ENCODE measurements around the gene PTPRC.

Gene PTPRC

GRCh38 chr1:198683449-198683848 lies 44.6 kb downstream of the PTPRC start:
- Histone ChIP-seq H3K9ac (ENCODE audit: low read length) (no peak overlapping the region), H3K23ac (ENCODE audit: low read length) (no peak overlapping the region), H3K27ac (ENCODE audit: low read depth, low read length) (no peak overlapping the region), H3K4me2 (ENCODE audit: low read length) (no peak overlapping the region), H3K18ac (ENCODE audit: low read length) (no peak overlapping the region), H2AK5ac (ENCODE audit: low read length) (no peak overlapping the region), H3K79me2 (ENCODE audit: control insufficient read depth, insufficient read depth, low read length) (no peaks in the 10 kb centered on the region), H3K79me1 (ENCODE audit: low read length) (no peaks in the 10 kb centered on the region), H3K4me1 (ENCODE audit: control insufficient read depth, low read depth, low read length) (no peaks in the 10 kb centered on the region), H4K5ac (ENCODE audit: low read length) (no peak overlapping the region), H3K4ac (ENCODE audit: low read depth, low read length) (no peak overlapping the region), H2BK15ac (replicated peaks; ENCODE audit: low read depth) (no peak overlapping the region), H3K56ac (ENCODE audit: low read length) (no peak overlapping the region), H4K8ac (ENCODE audit: low read depth, low read length) (no peak overlapping the region), H3K27me3 (ENCODE audit: insufficient read depth, low read length, poor library complexity) (no peaks in the 10 kb centered on the region), H3K36me3 (ENCODE audit: control insufficient read depth, insufficient read depth, low read length) (no peaks in the 10 kb centered on the region), H2BK120ac (ENCODE audit: low read depth, low read length) (no peak overlapping the region), H2BK5ac (ENCODE audit: low read length) (no peak overlapping the region), H3K4me3 (ENCODE audit: low read length) (no peak overlapping the region)
- no peak for DNase-seq
- no CpG with 5 or more reads among the region's 2 CpGs for WGBS (ENCODE audit: extremely low coverage, insufficient coverage, low lambda C conversion rate)

GRCh38 chr1:198686069-198686728 lies 47.4 kb downstream of the PTPRC start:
- Histone ChIP-seq H3K27ac (ENCODE audit: low read depth, low read length) (no peak overlapping the region), H3K23ac (ENCODE audit: low read length) (no peak overlapping the region), H3K4me1 (ENCODE audit: control insufficient read depth, low read depth, low read length) (no peaks in the 10 kb centered on the region), H2BK120ac (ENCODE audit: low read depth, low read length) (no peak overlapping the region), H3K79me2 (ENCODE audit: control insufficient read depth, insufficient read depth, low read length) (no peaks in the 10 kb centered on the region), H3K27me3 (ENCODE audit: insufficient read depth, low read length, poor library complexity) (no peaks in the 10 kb centered on the region), H3K4ac (ENCODE audit: low read depth, low read length) (no peak overlapping the region), H3K56ac (ENCODE audit: low read length) (no peak overlapping the region), H2AK5ac (ENCODE audit: low read length) (no peak overlapping the region), H3K79me1 (ENCODE audit: low read length) (no peaks in the 10 kb centered on the region), H3K9ac (ENCODE audit: low read length) (no peak overlapping the region), H3K4me3 (ENCODE audit: low read length) (no peak overlapping the region), H4K8ac (ENCODE audit: low read depth, low read length) (no peak overlapping the region), H2BK5ac (ENCODE audit: low read length) (no peak overlapping the region), H3K18ac (ENCODE audit: low read length) (no peak overlapping the region), H3K36me3 (ENCODE audit: control insufficient read depth, insufficient read depth, low read length) (no peaks in the 10 kb centered on the region), H4K5ac (ENCODE audit: low read length) (no peak overlapping the region), H2BK15ac (replicated peaks; ENCODE audit: low read depth) (no peak overlapping the region), H3K4me2 (ENCODE audit: low read length) (no peak overlapping the region)
- DNase-seq, result peak; percentile 30

DNA sequence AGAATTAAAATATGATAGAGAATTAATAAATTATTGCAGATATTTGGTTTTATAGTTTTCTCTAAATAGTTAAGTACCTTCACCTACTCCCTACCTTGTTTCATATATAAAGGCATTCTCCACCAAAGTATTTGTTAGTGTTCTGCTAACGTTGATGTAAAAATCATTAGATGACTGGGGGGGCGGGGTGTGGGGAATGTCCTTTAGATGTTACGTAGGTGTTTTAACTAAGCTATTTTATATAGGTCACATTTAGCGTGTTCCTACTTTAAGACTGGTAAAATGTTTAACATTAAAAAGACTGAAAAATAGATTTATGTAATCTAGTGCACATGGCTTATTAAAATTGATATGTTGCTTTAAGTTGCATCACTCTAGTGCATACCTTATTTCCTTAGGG lies 48.6 kb downstream of the PTPRC start:
- H2BK5ac ChIP-seq (ENCODE audit: low read length), result no peak overlapping the region
- no peak overlapping the region for H3K9ac ChIP-seq (ENCODE audit: low read length)
- H4K8ac ChIP-seq (ENCODE audit: low read depth, low read length), result no peak overlapping the region
- H3K4me1 ChIP-seq (ENCODE audit: control insufficient read depth, low read depth, low read length), result no peaks in the 10 kb centered on the region
- H3K79me1 ChIP-seq (ENCODE audit: low read length), result no peaks in the 10 kb centered on the region
- H3K36me3 ChIP-seq (ENCODE audit: control insufficient read depth, insufficient read depth, low read length), result no peaks in the 10 kb centered on the region
- H3K27ac ChIP-seq (ENCODE audit: low read depth, low read length), result no peak overlapping the region
- no CpG with 5 or more reads among the region's 4 CpGs for WGBS (ENCODE audit: extremely low coverage, insufficient coverage, low lambda C conversion rate)
- no peak overlapping the region for H3K56ac ChIP-seq (ENCODE audit: low read length)
- H3K18ac ChIP-seq (ENCODE audit: low read length), result no peak overlapping the region
- H3K27me3 ChIP-seq (ENCODE audit: insufficient read depth, low read length, poor library complexity), result no peaks in the 10 kb centered on the region
- H3K4ac ChIP-seq (ENCODE audit: low read depth, low read length), result no peak overlapping the region
- no peak overlapping the region for H2BK120ac ChIP-seq (ENCODE audit: low read depth, low read length)
- H2AK5ac ChIP-seq (ENCODE audit: low read length), result no peak overlapping the region
- no peak overlapping the region for H3K23ac ChIP-seq (ENCODE audit: low read length)
- H2BK15ac ChIP-seq (replicated peaks; ENCODE audit: low read depth), result no peak overlapping the region
- H3K4me3 ChIP-seq (ENCODE audit: low read length), result no peak overlapping the region
- no peaks in the 10 kb centered on the region for H3K79me2 ChIP-seq (ENCODE audit: control insufficient read depth, insufficient read depth, low read length)
- no peak for DNase-seq
- no peak overlapping the region for H4K5ac ChIP-seq (ENCODE audit: low read length)
- H3K4me2 ChIP-seq (ENCODE audit: low read length), result no peak overlapping the region

- Histone ChIP-seq H2BK15ac (replicated peaks; ENCODE audit: low read depth) (no peak overlapping the region), H4K8ac (ENCODE audit: low read depth, low read length) (no peak overlapping the region), H2AK5ac (ENCODE audit: low read length) (no peak overlapping the region), H3K36me3 (ENCODE audit: control insufficient read depth, insufficient read depth, low read length) (no peaks in the 10 kb centered on the region), H3K4me2 (ENCODE audit: low read length) (no peak overlapping the region), H3K27ac (ENCODE audit: low read depth, low read length) (no peak overlapping the region), H3K4me3 (ENCODE audit: low read length) (no peak overlapping the region), H3K23ac (ENCODE audit: low read length) (no peak overlapping the region), H3K27me3 (ENCODE audit: insufficient read depth, low read length, poor library complexity) (no peaks in the 10 kb centered on the region), H3K18ac (ENCODE audit: low read length) (no peak overlapping the region), H2BK120ac (ENCODE audit: low read depth, low read length) (no peak overlapping the region), H3K4me1 (ENCODE audit: control insufficient read depth, low read depth, low read length) (no peaks in the 10 kb centered on the region), H3K79me2 (ENCODE audit: control insufficient read depth, insufficient read depth, low read length) (no peaks in the 10 kb centered on the region), H3K56ac (ENCODE audit: low read length) (no peak overlapping the region), H3K9ac (ENCODE audit: low read length) (no peak overlapping the region), H2BK5ac (ENCODE audit: low read length) (no peak overlapping the region), H3K79me1 (ENCODE audit: low read length) (no peaks in the 10 kb centered on the region), H4K5ac (ENCODE audit: low read length) (no peak overlapping the region), H3K4ac (ENCODE audit: low read depth, low read length) (no peak overlapping the region)
- no CpG with 5 or more reads among the region's 1 CpG for WGBS (ENCODE audit: extremely low coverage, insufficient coverage, low lambda C conversion rate)
- no peak for DNase-seq
Measured at GRCh38 chr1:198691063-198691462, 52.2 kb downstream of the PTPRC start.

DNA sequence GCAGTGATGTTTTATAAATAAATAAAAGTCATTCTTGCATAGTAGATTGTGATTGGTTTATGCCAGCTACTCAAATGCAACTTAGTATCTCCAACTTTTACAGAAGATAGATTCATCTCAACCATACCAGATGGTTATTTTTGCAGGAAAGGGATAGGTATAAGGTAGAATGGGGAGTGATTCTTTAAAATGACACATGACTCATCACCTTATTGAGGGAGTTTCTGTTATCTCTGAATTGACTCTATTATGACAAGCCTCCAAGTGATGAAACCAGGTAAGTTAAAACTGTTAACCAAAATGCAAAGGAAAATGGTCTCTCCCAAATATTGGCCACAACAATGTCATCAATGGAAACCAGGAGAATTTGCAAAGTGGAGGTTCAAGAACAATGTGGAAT lies 54.5 kb downstream of the PTPRC start:
- Histone ChIP-seq H3K27ac (ENCODE audit: low read depth, low read length) (no peak overlapping the region), H2BK15ac (replicated peaks; ENCODE audit: low read depth) (no peak overlapping the region), H2BK5ac (ENCODE audit: low read length) (no peak overlapping the region), H3K4me3 (ENCODE audit: low read length) (no peak overlapping the region), H3K36me3 (ENCODE audit: control insufficient read depth, insufficient read depth, low read length) (no peaks in the 10 kb centered on the region), H3K4me2 (ENCODE audit: low read length) (no peak overlapping the region), H3K4ac (ENCODE audit: low read depth, low read length) (no peak overlapping the region), H3K27me3 (ENCODE audit: insufficient read depth, low read length, poor library complexity) (no peaks in the 10 kb centered on the region), H3K79me2 (ENCODE audit: control insufficient read depth, insufficient read depth, low read length) (no peaks in the 10 kb centered on the region), H3K23ac (ENCODE audit: low read length) (no peak overlapping the region), H2AK5ac (ENCODE audit: low read length) (no peak overlapping the region), H3K79me1 (ENCODE audit: low read length) (no peaks in the 10 kb centered on the region), H4K5ac (ENCODE audit: low read length) (no peak overlapping the region), H2BK120ac (ENCODE audit: low read depth, low read length) (no peak overlapping the region), H3K56ac (ENCODE audit: low read length) (no peak overlapping the region), H3K9ac (ENCODE audit: low read length) (no peak overlapping the region), H3K18ac (ENCODE audit: low read length) (no peak overlapping the region), H3K4me1 (ENCODE audit: control insufficient read depth, low read depth, low read length) (no peaks in the 10 kb centered on the region), H4K8ac (ENCODE audit: low read depth, low read length) (no peak overlapping the region)
- no peak for DNase-seq

- Histone ChIP-seq H3K4me1 (ENCODE audit: control insufficient read depth, low read depth, low read length) (no peaks in the 10 kb centered on the region), H3K56ac (ENCODE audit: low read length) (no peak overlapping the region), H3K4ac (ENCODE audit: low read depth, low read length) (no peak overlapping the region), H3K23ac (ENCODE audit: low read length) (no peak overlapping the region), H3K18ac (ENCODE audit: low read length) (no peak overlapping the region), H3K27me3 (ENCODE audit: insufficient read depth, low read length, poor library complexity) (no peaks in the 10 kb centered on the region), H3K79me1 (ENCODE audit: low read length) (no peaks in the 10 kb centered on the region), H2BK120ac (ENCODE audit: low read depth, low read length) (no peak overlapping the region), H4K5ac (ENCODE audit: low read length) (no peak overlapping the region), H3K79me2 (ENCODE audit: control insufficient read depth, insufficient read depth, low read length) (no peaks in the 10 kb centered on the region), H3K27ac (ENCODE audit: low read depth, low read length) (no peak overlapping the region), H2BK15ac (replicated peaks; ENCODE audit: low read depth) (no peak overlapping the region), H3K4me2 (ENCODE audit: low read length) (no peak overlapping the region), H3K4me3 (ENCODE audit: low read length) (no peak overlapping the region), H2AK5ac (ENCODE audit: low read length) (no peak overlapping the region), H3K9ac (ENCODE audit: low read length) (no peak overlapping the region), H3K36me3 (ENCODE audit: control insufficient read depth, insufficient read depth, low read length) (no peaks in the 10 kb centered on the region), H4K8ac (ENCODE audit: low read depth, low read length) (no peak overlapping the region), H2BK5ac (ENCODE audit: low read length) (no peak overlapping the region)
- no peak for DNase-seq
- WGBS (ENCODE audit: extremely low coverage, insufficient coverage, low lambda C conversion rate), result no CpG with 5 or more reads among the region's 1 CpG
Measured at GRCh38 chr1:198694542-198694941, 55.7 kb downstream of the PTPRC start.

Data from mesendoderm (in vitro differentiated cells).